Suprapubic skin (tissue), 3 donors: ENCODE results near the gene CTNNA3.

Experiments
- CTCF ChIP-seq, 2 donors: fragments of 200-600 bp in 1 of 2; fragments of 450-650 bp in 1 of 2; sonication (generic) in 1 of 2; IDR thresholded peaks; one replicate each; pipeline ENCODE4 v1.5.1; 2016 to 2019; ENCODE audit warnings: antibody characterized with exemption in 2 of 2, mild to moderate bottlenecking in 1 of 2, moderate library complexity in 1 of 2
- POLR2A ChIP-seq, 2 donors: fragments of 450-650 bp; IDR thresholded peaks; one replicate each; pipeline ENCODE4 v1.6.1; 2017; ENCODE audit warnings: antibody characterized with exemption in 2 of 2, mild to moderate bottlenecking in 2 of 2, moderate library complexity in 2 of 2

- TF ChIP-seq CTCF (IDR thresholded peaks at IDR 0.05) (no peak), POLR2A (IDR thresholded peaks at IDR 0.05) (no peak)
Observed at GRCh38 chr10:65993451-65993850, 1702.5 kb downstream of the CTNNA3 start.
